Mucosa of stomach (tissue), 1 donor: ENCODE measurements around the gene TPK1.

Experiments used
- H3K27me3 ChIP-seq: one replicate; pipeline ENCODE4 v1.7.0; 2013; ENCODE audit warnings: mild to moderate bottlenecking, low read length; ENCODE audit not compliant: control insufficient read depth, insufficient read depth
- H3K36me3 ChIP-seq: one replicate; pipeline ENCODE4 v1.7.0; 2013; ENCODE audit warnings: low read length; ENCODE audit not compliant: control insufficient read depth, insufficient read depth
- H3K4me1 ChIP-seq: one replicate; pipeline ENCODE4 v1.7.0; 2013; ENCODE audit warnings: mild to moderate bottlenecking, low read length; ENCODE audit not compliant: control insufficient read depth, insufficient read depth
- H3K4me3 ChIP-seq: one replicate; pipeline ENCODE4 v1.7.0; 2013; ENCODE audit warnings: low read length
- H3K9ac ChIP-seq: one replicate; pipeline ENCODE4 v1.7.0; 2013; ENCODE audit warnings: mild to moderate bottlenecking, low read length, moderate library complexity
- H3K9me3 ChIP-seq: one replicate; pipeline ENCODE4 v1.7.0; 2013; ENCODE audit warnings: mild to moderate bottlenecking, low read length, moderate library complexity; ENCODE audit not compliant: control insufficient read depth
- donor health status: Pancreatic carcinoma.

TPK1 gene

GRCh38 chr7:144835652-144836544 is at the start of gene TPK1:
TSS of gene TPK1 (minus strand) at chr7:144836053. CDS start at chr7:144835602, 451 bp downstream.
- Histone ChIP-seq H3K27me3 (no peaks in the 10 kb centered on the region), H3K9me3 (no peaks in the 10 kb centered on the region), H3K4me3 (peak within 1 kb of the TSS; percentile 77), H3K9ac (peak within 1 kb of the TSS; percentile 79), H3K4me1 (peaks cover 20% of the 10 kb centered on the region), H3K36me3 (no peaks in the 10 kb centered on the region)

GRCh38 chr7:144885478-144885877 is 49.6 kb upstream of the TPK1 start:
- Histone ChIP-seq H3K27me3 (no peaks in the 10 kb centered on the region), H3K36me3 (no peaks in the 10 kb centered on the region), H3K4me1 (no peaks in the 10 kb centered on the region), H3K4me3 (no peak overlapping the region), H3K9ac (no peak overlapping the region), H3K9me3 (no peaks in the 10 kb centered on the region)

- Histone ChIP-seq H3K4me3 (no peak overlapping the region), H3K36me3 (no peaks in the 10 kb centered on the region), H3K9me3 (no peaks in the 10 kb centered on the region)
Observed at GRCh38 chr7:144884896-144885295, 49.0 kb upstream of the TPK1 start.

DNA sequence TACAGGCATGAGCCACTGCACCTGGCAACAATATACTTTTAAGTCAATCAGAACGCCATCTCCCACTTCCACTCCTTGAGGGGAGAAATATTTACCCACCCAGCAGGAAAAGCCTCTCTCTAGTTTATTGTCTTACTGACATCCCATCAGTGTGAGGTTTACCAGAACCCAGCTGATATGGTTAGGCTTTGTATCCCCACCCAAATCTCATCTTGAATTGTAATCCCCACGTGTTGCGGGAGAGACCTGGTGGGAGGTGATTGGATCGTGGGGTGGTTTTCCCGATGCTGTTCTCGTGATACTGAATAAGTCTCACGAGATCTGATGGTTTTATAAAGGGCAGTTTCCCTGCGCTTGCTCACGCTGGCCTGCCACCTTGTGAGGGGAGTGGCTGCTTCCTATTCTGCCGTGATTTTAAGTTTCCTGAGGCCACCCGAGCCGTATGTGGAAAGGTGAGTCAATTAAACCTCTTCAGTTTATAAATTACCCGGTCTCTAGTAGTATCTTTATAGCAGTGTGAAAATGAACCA is 37.5 kb upstream of the TPK1 start:
- no peak overlapping the region for H3K4me3 ChIP-seq
- H3K4me1 ChIP-seq = no peaks in the 10 kb centered on the region
- H3K9ac ChIP-seq = no peak overlapping the region
- no peaks in the 10 kb centered on the region for H3K36me3 ChIP-seq
- H3K27me3 ChIP-seq = no peaks in the 10 kb centered on the region
- no peaks in the 10 kb centered on the region for H3K9me3 ChIP-seq

More at GRCh38 chr7:144884896-144885295, 49.0 kb upstream of the TPK1 start:
- Histone ChIP-seq H3K27me3 (no peaks in the 10 kb centered on the region), H3K4me1 (no peaks in the 10 kb centered on the region), H3K9ac (no peak overlapping the region)

DNA sequence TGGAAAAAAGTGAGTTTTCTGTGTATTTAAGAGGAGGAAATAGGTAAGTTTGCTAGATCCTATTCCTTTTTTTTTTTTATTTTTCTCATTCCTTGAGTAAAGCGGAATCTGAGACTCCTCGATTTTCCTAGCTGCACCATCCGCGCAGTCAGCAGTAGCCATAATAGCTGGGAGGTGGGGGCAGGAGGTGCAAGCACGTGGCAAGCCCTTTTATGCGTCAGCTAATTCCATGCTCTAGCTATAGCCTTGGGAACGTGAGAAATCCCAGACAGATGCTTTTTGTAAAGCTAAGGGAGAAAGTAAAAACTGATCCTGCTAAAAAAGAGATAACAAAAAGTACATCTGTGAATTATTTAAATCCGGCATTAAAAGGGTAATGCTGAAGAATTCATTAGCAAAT is 33.2 kb upstream of the TPK1 start:
- Histone ChIP-seq H3K27me3 (no peaks in the 10 kb centered on the region), H3K4me3 (no peak overlapping the region), H3K9me3 (no peaks in the 10 kb centered on the region), H3K36me3 (no peaks in the 10 kb centered on the region), H3K9ac (no peak overlapping the region), H3K4me1 (no peaks in the 10 kb centered on the region)

DNA sequence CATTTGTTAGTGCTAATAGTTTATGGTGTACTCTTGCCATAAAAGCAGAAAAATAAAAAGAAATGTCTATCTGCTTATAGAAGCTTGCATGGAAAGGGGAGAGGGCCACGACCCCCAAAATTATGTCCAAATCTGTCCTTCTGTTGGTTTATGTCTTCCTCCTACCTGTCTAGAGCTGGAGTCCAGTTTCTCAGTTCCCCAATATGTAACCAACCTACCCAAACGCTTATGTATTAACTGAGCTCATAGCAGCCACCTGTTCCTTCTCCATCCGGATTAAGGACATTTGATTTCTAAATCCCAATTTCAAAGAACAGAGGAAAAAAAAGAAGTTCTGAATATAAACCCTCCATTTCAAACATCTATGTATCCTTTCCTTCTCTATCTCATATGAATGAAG is 30.3 kb upstream of the TPK1 start:
- Histone ChIP-seq H3K4me3 (no peak overlapping the region), H3K4me1 (no peaks in the 10 kb centered on the region), H3K27me3 (no peaks in the 10 kb centered on the region), H3K36me3 (no peaks in the 10 kb centered on the region), H3K9ac (no peak overlapping the region), H3K9me3 (no peaks in the 10 kb centered on the region)

DNA sequence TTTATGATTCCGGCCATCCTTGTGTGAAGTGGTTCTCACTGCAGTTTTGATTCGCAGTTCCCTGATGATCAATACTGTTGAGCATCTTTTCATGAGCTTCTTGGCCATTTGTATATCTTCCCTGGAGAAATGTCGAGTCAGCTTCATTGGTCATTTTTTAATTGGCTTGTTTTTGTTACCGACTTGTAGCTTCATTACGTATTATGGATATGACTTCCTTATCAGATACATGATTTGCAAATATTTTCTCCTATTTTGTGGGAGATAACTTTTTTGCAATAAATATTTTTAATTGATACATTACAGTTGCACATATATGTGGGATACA is 27.4 kb upstream of the TPK1 start:
- no peak overlapping the region for H3K4me3 ChIP-seq

DNA sequence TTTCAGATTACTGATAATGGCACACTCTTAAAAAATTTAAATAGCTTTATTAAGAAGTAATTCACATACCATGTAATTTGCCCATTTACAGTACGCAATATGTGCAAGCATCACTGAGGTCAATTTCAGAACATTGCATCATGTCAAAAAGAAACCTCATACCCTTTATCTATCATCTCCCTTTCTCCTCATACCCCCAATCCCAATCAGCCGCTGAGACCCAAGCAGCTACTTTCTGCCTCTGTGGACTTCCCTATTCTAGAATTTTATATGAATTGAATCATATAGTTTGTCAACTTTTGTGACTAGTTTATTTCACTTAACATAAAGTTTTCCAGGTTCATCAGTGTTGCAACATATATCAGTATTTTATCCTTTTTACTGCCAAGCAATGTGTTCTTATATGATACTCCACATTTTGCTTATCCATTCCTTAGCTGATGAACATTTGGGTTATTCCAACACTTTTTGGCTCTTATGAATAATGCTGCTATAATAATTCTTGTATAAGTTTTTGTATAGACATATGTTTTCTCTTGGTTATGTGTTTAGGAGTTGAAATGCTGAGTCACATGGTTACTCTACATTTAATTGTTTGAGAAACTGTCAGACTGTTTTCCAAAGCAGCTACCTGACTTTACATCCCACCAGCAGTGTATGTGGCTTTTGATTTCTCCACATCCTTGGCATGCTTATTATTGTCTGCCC is 26.9 kb upstream of the TPK1 start:
- Histone ChIP-seq H3K9me3 (no peaks in the 10 kb centered on the region), H3K4me3 (no peak overlapping the region), H3K9ac (no peak overlapping the region), H3K27me3 (no peaks in the 10 kb centered on the region), H3K36me3 (no peaks in the 10 kb centered on the region), H3K4me1 (no peaks in the 10 kb centered on the region)

More for the DNA sequence above, 27.4 kb upstream of the TPK1 start:
- H3K9me3 ChIP-seq = no peaks in the 10 kb centered on the region
- no peaks in the 10 kb centered on the region for H3K27me3 ChIP-seq
- no peak overlapping the region for H3K9ac ChIP-seq
- H3K4me1 ChIP-seq = no peaks in the 10 kb centered on the region
- H3K36me3 ChIP-seq = no peaks in the 10 kb centered on the region

GRCh38 chr7:144859739-144860138 is 23.9 kb upstream of the TPK1 start:
- Histone ChIP-seq H3K9ac (no peak overlapping the region), H3K27me3 (no peaks in the 10 kb centered on the region), H3K36me3 (no peaks in the 10 kb centered on the region)

GRCh38 chr7:144857463-144857862 is 21.6 kb upstream of the TPK1 start:
- Histone ChIP-seq H3K9ac (no peak overlapping the region), H3K4me1 (no peaks in the 10 kb centered on the region), H3K36me3 (no peaks in the 10 kb centered on the region), H3K4me3 (no peak overlapping the region), H3K9me3 (no peaks in the 10 kb centered on the region), H3K27me3 (no peaks in the 10 kb centered on the region)

More at GRCh38 chr7:144859739-144860138, 23.9 kb upstream of the TPK1 start:
- H3K4me1 ChIP-seq = no peaks in the 10 kb centered on the region
- H3K9me3 ChIP-seq = no peaks in the 10 kb centered on the region
- H3K4me3 ChIP-seq = no peak overlapping the region

- no peak overlapping the region for H3K4me3 ChIP-seq
- H3K9me3 ChIP-seq = no peaks in the 10 kb centered on the region
- no peaks in the 10 kb centered on the region for H3K27me3 ChIP-seq
- H3K9ac ChIP-seq = no peak overlapping the region
- H3K36me3 ChIP-seq = no peaks in the 10 kb centered on the region
- no peaks in the 10 kb centered on the region for H3K4me1 ChIP-seq
Observed at GRCh38 chr7:144854839-144855424, 19.1 kb upstream of the TPK1 start.

DNA sequence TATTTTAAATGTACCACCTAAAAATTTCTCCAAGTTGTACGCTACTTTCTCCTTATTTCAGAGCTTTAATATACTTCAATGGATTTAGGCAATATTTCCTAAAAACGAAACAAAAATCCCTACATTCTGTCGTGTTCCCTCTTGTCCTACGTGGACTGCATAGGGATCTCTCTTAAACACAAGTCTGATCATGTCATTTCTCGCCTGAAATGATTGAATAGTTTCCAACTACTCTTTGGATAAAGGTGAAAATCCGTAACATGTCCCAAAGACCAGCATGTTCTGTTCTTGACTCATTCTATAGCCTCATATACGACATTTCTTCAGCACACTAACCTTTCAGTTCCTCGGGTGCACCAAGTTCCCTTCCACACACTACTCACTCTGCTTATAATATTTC is 17.7 kb upstream of the TPK1 start:
- Histone ChIP-seq H3K27me3 (no peaks in the 10 kb centered on the region), H3K36me3 (no peaks in the 10 kb centered on the region), H3K9me3 (no peaks in the 10 kb centered on the region), H3K9ac (no peak overlapping the region), H3K4me1 (no peaks in the 10 kb centered on the region), H3K4me3 (no peak overlapping the region)
